Spleen (tissue), 13 donors: ENCODE measurements around the gene RAI14. TPM values are rescaled to one million over a fixed set of nuclear protein-coding genes. Genes with fewer than 3 reads are reported as not detected.

ENCODE experiments used
- DNase-seq: peaks from one replicate; pipeline ENCODE4 v3.0.0-alpha.2; 2020
- H3K27ac ChIP-seq, 8 donors: fragments of 200-600 bp; sonication (generic) in 7 of 8; 1 replicate in 4 of 8; 2 replicates in 4 of 8; pipeline versions ENCODE4 v1.5.0 to v1.8.0; 2016 to 2021; ENCODE audit warnings: inconsistent platforms in 4 of 8, mild to moderate bottlenecking in 4 of 8, moderate library complexity in 1 of 8
- H3K27me3 ChIP-seq, 7 donors: fragments of 200-600 bp; sonication (generic) in 6 of 7; replicated peaks in 1 of 7; 1 replicate in 4 of 7; 2 replicates in 3 of 7; pipeline versions ENCODE4 v1.5.0 to v1.8.0; 2016 to 2021; ENCODE audit warnings: inconsistent platforms in 3 of 7, mild to moderate bottlenecking in 1 of 7
- H3K36me3 ChIP-seq, 6 donors: fragments of 200-600 bp; sonication (generic) in 5 of 6; 1 replicate in 4 of 6; 2 replicates in 2 of 6; pipeline versions ENCODE4 v1.5.0 to v1.8.0; 2016 to 2021; ENCODE audit warnings: inconsistent platforms in 2 of 6
- H3K4me1 ChIP-seq, 6 donors: fragments of 200-600 bp; sonication (generic) in 5 of 6; 1 replicate in 3 of 6; 2 replicates in 3 of 6; pipeline versions ENCODE4 v1.5.0 to v1.8.0; 2016 to 2021; ENCODE audit warnings: inconsistent platforms in 3 of 6
- H3K4me3 ChIP-seq, 8 donors: fragments of 200-600 bp; sonication (generic) in 7 of 8; 1 replicate in 4 of 8; 2 replicates in 4 of 8; pipeline versions ENCODE4 v1.5.0 to v1.8.0; 2016 to 2021; ENCODE audit warnings: inconsistent platforms in 4 of 8, mild to moderate bottlenecking in 4 of 8, moderate library complexity in 2 of 8
- H3K9me3 ChIP-seq, 8 donors: fragments of 200-600 bp; sonication (generic) in 7 of 8; 1 replicate in 4 of 8; 2 replicates in 4 of 8; pipeline versions ENCODE4 v1.5.0 to v1.8.0; 2016 to 2021; ENCODE audit warnings: inconsistent platforms in 4 of 8
- POLR2A ChIP-seq, 3 donors: fragments of 450-650 bp; IDR thresholded peaks; one replicate each; pipeline ENCODE4 v1.5.1; 2017; ENCODE audit warnings: antibody characterized with exemption in 3 of 3, mild to moderate bottlenecking in 1 of 3
- POLR2AphosphoS5 ChIP-seq, 3 donors: sonication (generic); formaldehyde crosslinking; IDR thresholded peaks; one replicate each; pipeline ENCODE4 v1.5.1; 2017; ENCODE audit warnings: antibody characterized with exemption in 3 of 3
- WGBS, 5 donors: extraction: QIAGEN DNeasy Blood & Tissue Kit in 3 of 5; methylation state at CpG; one replicate each; pipeline versions ENCODE4 v1.1.5 to v1.1.7; 2013 to 2018; 5-methylcytosine and 5-hydroxymethylcytosine counted together
- intact Hi-C: fragments of 100-400 bp; cut with DNase I; formaldehyde crosslinking; loops from one replicate; pipeline ENCODE4 v1.15.0; 2023; ENCODE audit warnings: low total_unique reads
- long read RNA-seq, 2 donors: transcript quantifications; one replicate each; lab custom pipeline, GENCODE V29; 2026
- polyA plus RNA-seq, 3 donors: library from polyadenylated mRNA; stranded (reverse); fragments of 200-250 nt; gene quantifications; one replicate each; pipeline ENCODE4 v1.2.1, GENCODE V29; 2013
- total RNA-seq, 7 donors: library from RNA; depleted of rRNA in 3 of 7; stranded (reverse); fragments of >200 nt in 3 of 7; fragmentation: NEBNext Ultra II Directional in 4 of 7; extraction: Animal tissue kit (Norgen Biotek cat#: 25700) in 4 of 7; gene quantifications; one replicate each; pipeline versions ENCODE4 v1.1.0 to v1.2.1, GENCODE V29; 2016 to 2021
- TF ChIP-seq, protein P1 (sequence below), 11 experiments: fragments of 200-600 bp in 7 of 11; fragments of 450-650 bp in 4 of 11; sonication (generic) in 4 of 11; IDR thresholded peaks in 8 of 11; conservative IDR thresholded peaks in 3 of 11; 1 replicate in 7 of 11; 2 replicates in 4 of 11; pipeline versions ENCODE4 v1.4.0 to v1.8.0; 2016 to 2021; ENCODE audit warnings: antibody characterized with exemption in 11 of 11, inconsistent platforms in 4 of 11, mild to moderate bottlenecking in 1 of 11
- donor health status: healthy with polysubstance abuse.
- donor health status: DM: no; HTN: no; CAD: no; lungs with moderate emphysema.
- donor health status: DM: no; HTN: no; CAD: no.
- donor health status: Bipolar disorder and iron deficiency.
- donor health status: healthy.
- donor health status: DM: no; HTN: no; CAD: no.
- donor health status: DM: yes; HTN: yes; CAD: no.

The RAI14 gene
- total RNA-seq (100 to 1,000 TPM in 6 of 7 donors, 10 to 100 TPM in 1; 88.9 to 217 (median 135) TPM), polyA plus RNA-seq (10 to 100 TPM; 14.2 to 36.3 (median 18.3) TPM)
- long read RNA-seq, donor 1, partial matches to known transcripts, result 0 of 1 reads
- long read RNA-seq, donor 1, other reads (novel, unspliced or antisense), result 0 of 1 reads
- long read RNA-seq, donor 2, transcript RAI14-220 (17 exons, 2,941 nt), result major isoform, 5 of 6 reads
- long read RNA-seq, donor 2, partial matches to known transcripts, result 0 of 6 reads
- long read RNA-seq, donor 2, other reads (novel, unspliced or antisense), result 0 of 6 reads

- peak in 1 of 3 donors; percentile 9 for TF ChIP-seq POLR2A (IDR thresholded peaks at IDR 0.05)
- TF ChIP-seq, protein P1, sequence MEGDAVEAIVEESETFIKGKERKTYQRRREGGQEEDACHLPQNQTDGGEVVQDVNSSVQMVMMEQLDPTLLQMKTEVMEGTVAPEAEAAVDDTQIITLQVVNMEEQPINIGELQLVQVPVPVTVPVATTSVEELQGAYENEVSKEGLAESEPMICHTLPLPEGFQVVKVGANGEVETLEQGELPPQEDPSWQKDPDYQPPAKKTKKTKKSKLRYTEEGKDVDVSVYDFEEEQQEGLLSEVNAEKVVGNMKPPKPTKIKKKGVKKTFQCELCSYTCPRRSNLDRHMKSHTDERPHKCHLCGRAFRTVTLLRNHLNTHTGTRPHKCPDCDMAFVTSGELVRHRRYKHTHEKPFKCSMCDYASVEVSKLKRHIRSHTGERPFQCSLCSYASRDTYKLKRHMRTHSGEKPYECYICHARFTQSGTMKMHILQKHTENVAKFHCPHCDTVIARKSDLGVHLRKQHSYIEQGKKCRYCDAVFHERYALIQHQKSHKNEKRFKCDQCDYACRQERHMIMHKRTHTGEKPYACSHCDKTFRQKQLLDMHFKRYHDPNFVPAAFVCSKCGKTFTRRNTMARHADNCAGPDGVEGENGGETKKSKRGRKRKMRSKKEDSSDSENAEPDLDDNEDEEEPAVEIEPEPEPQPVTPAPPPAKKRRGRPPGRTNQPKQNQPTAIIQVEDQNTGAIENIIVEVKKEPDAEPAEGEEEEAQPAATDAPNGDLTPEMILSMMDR (IDR thresholded peaks at IDR 0.05 in 8 of 11, conservative IDR thresholded peaks at IDR 0.05 in 3 of 11), result no peak
- peak; percentile 87 to 91 (median 91) for TF ChIP-seq POLR2AphosphoS5 (IDR thresholded peaks at IDR 0.05)
- intact Hi-C loops, result loop anchor here (10.0 kb wide), 1 partner anchor 131 kb away; no protein-coding TSS in a partner anchor
- Histone ChIP-seq H3K27ac (peak within 1 kb of the TSS; percentile 84 to 97 (median 94)), H3K9me3 (no peaks in the 10 kb centered on the region), H3K27me3 (peaks cover 0 to 56% (median 18%) of the 10 kb centered on the region in 7 donors), H3K36me3 (no peaks in the 10 kb centered on the region), H3K4me1 (peaks cover 4 to 60% (median 22%) of the 10 kb centered on the region in 6 donors), H3K4me3 (peak within 1 kb of the TSS; percentile 51 to 87 (median 66))
- 0 to 1% (median 1%) methylated on average over 12 to 79 of the region's 79 CpGs for WGBS, 5 donors
- DNase-seq, result peak; percentile 88
Observed at GRCh38 chr5:34656001-34656699, at the start of gene RAI14. Gene RAI14 (plus strand): TSS chr5:34656328. CDS start chr5:34686920, 30,592 bp downstream.

- no peaks in the 10 kb centered on the region for H3K27me3 ChIP-seq
- no peak for DNase-seq
- H3K9me3 ChIP-seq, result no peaks in the 10 kb centered on the region
- no peak overlapping the region for H3K4me3 ChIP-seq
- peaks cover 0 to 14% (median 0%) of the 10 kb centered on the region in 6 donors for H3K4me1 ChIP-seq
- intact Hi-C loops, result no loop called here
- H3K36me3 ChIP-seq, result no peaks in the 10 kb centered on the region
- TF ChIP-seq POLR2AphosphoS5 (IDR thresholded peaks at IDR 0.05) (no peak), POLR2A (IDR thresholded peaks at IDR 0.05) (no peak)
- TF ChIP-seq, protein P1 (IDR thresholded peaks at IDR 0.05 in 8 of 11, conservative IDR thresholded peaks at IDR 0.05 in 3 of 11), result no peak
- WGBS, 5 donors, result 73 to 84% (median 75%) methylated on average over 3 of the region's 3 CpGs
- peak overlapping the region in 7 of 8 donors; percentile 60 to 79 (median 72) for H3K27ac ChIP-seq
Observed at GRCh38 chr5:34608368-34608767, 47.8 kb upstream of the RAI14 start.

DNA sequence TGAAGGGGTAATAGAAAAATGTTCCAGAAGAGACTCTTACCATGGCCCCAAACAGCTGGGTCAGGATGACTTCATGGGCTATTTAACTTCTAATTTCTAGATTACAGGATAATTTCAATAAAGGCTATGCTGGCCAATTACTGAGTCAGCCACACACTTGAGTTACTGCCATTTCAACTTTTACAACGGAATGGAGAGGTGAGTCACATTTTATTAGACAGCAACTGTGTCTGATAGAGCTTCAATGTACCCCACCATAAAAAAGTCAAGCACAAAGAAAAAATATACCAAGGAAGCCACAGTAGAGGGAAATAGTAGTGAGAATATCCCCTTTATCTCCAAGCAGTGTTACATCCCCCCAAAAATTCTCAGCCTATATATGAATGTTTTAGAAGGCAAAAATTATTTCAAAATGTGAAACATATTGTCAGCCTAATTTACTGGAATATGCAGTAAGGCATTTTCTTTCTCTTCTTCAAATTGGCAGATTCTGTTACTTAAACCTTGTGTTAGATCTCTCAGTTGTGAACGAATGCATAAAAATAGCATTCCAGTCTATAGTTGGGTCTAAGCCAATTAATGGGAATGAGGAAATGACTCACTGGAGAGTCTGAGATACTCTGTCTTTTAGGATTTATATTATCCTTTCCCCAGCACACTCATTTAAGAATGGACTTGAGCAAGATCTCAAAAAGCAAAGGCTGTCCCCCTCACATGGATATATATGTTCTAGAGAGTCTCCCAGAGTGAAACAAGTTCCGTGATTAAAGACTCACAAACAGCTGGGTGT, 47.1 kb upstream of the RAI14 start:
- WGBS, 5 donors, result 41 to 63% (median 49%) methylated on average over 3 of the region's 3 CpGs
- Histone ChIP-seq H3K27ac (peak overlapping the region in 7 of 8 donors; percentile 60 to 79 (median 72)), H3K9me3 (no peaks in the 10 kb centered on the region), H3K4me3 (no peak overlapping the region), H3K36me3 (no peaks in the 10 kb centered on the region), H3K27me3 (no peaks in the 10 kb centered on the region), H3K4me1 (peaks cover 0 to 14% (median 0%) of the 10 kb centered on the region in 6 donors)
- DNase-seq, result no peak
- intact Hi-C loops, result no loop called here
- TF ChIP-seq POLR2AphosphoS5 (IDR thresholded peaks at IDR 0.05), result no peak
- TF ChIP-seq, protein P1 (IDR thresholded peaks at IDR 0.05 in 8 of 11, conservative IDR thresholded peaks at IDR 0.05 in 3 of 11), result no peak
- no peak for TF ChIP-seq POLR2A (IDR thresholded peaks at IDR 0.05)
